HG02678 (cell line): ENCODE results near the gene CNDP2.
A peak's percentile ranks its signal among the peaks of the same experiment; 100 is the strongest.
"Not testable (repeated sequence)": the region's sequence is repeated elsewhere in the genome, so short reads cannot be mapped to it uniquely, and the experiment has no call there.

Source experiments
- ATAC-seq: cut with Tn5 transposase; IDR thresholded peaks from one replicate; pipeline ENCODE4 v1.9.1; 2021; ENCODE audit warnings: mild to moderate bottlenecking, moderate library complexity; ENCODE audit not compliant: unreplicated experiment

The CNDP2 gene

GRCh38 chr18:74516271-74517235, 20.4 kb downstream of the CNDP2 start:
- ATAC-seq = no peak

GRCh38 chr18:74517236-74517630, 21.1 kb downstream of the CNDP2 start:
- no peak for ATAC-seq

GRCh38 chr18:74518456-74519295, 22.5 kb downstream of the CNDP2 start:
- ATAC-seq = no peak

- no peak for ATAC-seq
Observed at GRCh38 chr18:74519320-74520095, 23.3 kb downstream of the CNDP2 start.

GRCh38 chr18:74520096-74520833, 24.1 kb downstream of the CNDP2 start:
- ATAC-seq = no peak

- no peak for ATAC-seq
Observed at GRCh38 chr18:74521068-74521725, 25.0 kb downstream of the CNDP2 start.

GRCh38 chr18:74522635-74523548, 26.7 kb downstream of the CNDP2 start:
- ATAC-seq = no peak

- ATAC-seq = no peak
Observed at GRCh38 chr18:74524097-74524496, 27.9 kb downstream of the CNDP2 start.

GRCh38 chr18:74524915-74525314, 28.8 kb downstream of the CNDP2 start:
- not testable (repeated sequence) for ATAC-seq

GRCh38 chr18:74525741-74526140, 29.6 kb downstream of the CNDP2 start:
- ATAC-seq = no peak

GRCh38 chr18:74526488-74526887, 30.3 kb downstream of the CNDP2 start:
- no peak for ATAC-seq

GRCh38 chr18:74528478-74528877, 32.3 kb downstream of the CNDP2 start:
- peak; percentile 64 for ATAC-seq

GRCh38 chr18:74528913-74529312, 32.8 kb downstream of the CNDP2 start:
- no peak for ATAC-seq

- no peak for ATAC-seq
Observed at GRCh38 chr18:74529378-74529777, 33.2 kb downstream of the CNDP2 start.

GRCh38 chr18:74529811-74530583, 33.8 kb downstream of the CNDP2 start:
- ATAC-seq = no peak

- no peak for ATAC-seq
Observed at GRCh38 chr18:74530584-74530862, 34.4 kb downstream of the CNDP2 start.

- no peak for ATAC-seq
Observed at GRCh38 chr18:74531043-74531442, 34.9 kb downstream of the CNDP2 start.

GRCh38 chr18:74532511-74533025, 36.4 kb downstream of the CNDP2 start:
- ATAC-seq = no peak
